ENCODE measurements around the gene DOC2A. TPM values are rescaled to one million over a fixed set of nuclear protein-coding genes. Genes with fewer than 3 reads are reported as not detected.

DOC2A gene
- total RNA-seq, 3 donors from 2014 or later, result 0.48 to 4.5 (median 2.3) TPM

DNA sequence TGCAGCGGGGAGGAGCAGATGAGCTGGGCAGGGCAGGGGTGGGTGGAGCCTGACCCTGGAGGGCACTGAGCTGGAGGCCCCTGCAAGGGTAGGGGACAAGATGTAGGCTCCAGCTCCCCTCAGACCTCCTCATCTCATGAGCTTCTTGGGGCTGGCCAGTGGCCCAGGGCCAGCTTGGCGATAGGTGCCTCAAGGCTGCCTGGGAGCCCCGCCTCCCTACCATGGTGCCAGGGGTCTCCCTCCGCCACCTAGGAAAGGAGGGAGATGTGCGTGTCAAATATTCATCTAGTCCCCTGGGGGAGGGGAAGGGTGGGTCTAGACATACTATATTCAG is 19.3 kb downstream of the DOC2A start:
- Histone ChIP-seq H3K9me3 (no peaks in the 10 kb centered on the region), H3K27me3 (no peaks in the 10 kb centered on the region), H3K4me1 (peaks cover 0 to 10% of the 10 kb centered on the region in 2 donors), H3K27ac (no peak overlapping the region), H3K4me3 (no peak overlapping the region), H3K36me3 (peaks cover 9% of the 10 kb centered on the region)
- intact Hi-C loops (cut with DNase I; ENCODE audit: low total_unique reads), result no loop called here
- TF ChIP-seq POLR2AphosphoS5 (IDR thresholded peaks at IDR 0.05), result no peak
- no peak for TF ChIP-seq POLR2A (IDR thresholded peaks at IDR 0.05)
- TF ChIP-seq, protein P1, sequence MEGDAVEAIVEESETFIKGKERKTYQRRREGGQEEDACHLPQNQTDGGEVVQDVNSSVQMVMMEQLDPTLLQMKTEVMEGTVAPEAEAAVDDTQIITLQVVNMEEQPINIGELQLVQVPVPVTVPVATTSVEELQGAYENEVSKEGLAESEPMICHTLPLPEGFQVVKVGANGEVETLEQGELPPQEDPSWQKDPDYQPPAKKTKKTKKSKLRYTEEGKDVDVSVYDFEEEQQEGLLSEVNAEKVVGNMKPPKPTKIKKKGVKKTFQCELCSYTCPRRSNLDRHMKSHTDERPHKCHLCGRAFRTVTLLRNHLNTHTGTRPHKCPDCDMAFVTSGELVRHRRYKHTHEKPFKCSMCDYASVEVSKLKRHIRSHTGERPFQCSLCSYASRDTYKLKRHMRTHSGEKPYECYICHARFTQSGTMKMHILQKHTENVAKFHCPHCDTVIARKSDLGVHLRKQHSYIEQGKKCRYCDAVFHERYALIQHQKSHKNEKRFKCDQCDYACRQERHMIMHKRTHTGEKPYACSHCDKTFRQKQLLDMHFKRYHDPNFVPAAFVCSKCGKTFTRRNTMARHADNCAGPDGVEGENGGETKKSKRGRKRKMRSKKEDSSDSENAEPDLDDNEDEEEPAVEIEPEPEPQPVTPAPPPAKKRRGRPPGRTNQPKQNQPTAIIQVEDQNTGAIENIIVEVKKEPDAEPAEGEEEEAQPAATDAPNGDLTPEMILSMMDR (IDR thresholded peaks at IDR 0.05), result no peak
- no peak for DNase-seq (ENCODE audit: low spot score in 2 of 2)

DNA sequence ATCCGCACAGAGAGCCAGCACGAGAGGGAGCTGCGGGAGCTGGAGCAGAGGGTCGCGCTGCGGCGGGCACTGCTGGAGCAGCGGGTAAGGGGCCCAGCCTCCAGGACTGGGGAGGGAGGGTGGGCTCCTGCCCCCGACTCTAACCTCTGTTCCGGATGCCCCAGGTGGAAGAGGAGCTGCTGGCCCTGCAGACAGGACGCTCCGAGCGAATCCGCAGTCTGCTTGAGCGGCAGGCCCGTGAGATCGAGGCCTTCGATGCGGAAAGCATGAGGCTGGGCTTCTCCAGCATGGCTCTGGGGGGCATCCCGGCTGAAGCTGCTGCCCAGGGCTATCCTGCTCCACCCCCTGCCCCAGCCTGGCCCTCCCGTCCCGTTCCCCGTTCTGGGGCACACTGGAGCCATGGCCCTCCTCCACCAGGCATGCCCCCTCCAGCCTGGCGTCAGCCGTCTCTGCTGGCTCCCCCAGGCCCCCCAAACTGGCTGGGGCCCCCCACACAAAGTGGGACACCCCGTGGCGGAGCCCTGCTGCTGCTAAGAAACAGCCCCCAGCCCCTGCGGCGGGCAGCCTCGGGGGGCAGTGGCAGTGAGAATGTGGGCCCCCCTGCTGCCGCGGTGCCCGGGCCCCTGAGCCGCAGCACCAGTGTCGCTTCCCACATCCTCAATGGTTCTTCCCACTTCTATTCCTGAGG is 19.8 kb downstream of the DOC2A start:
- Histone ChIP-seq H3K4me3 (no peak overlapping the region), H3K4me1 (peaks cover 0 to 10% of the 10 kb centered on the region in 2 donors), H3K9me3 (no peaks in the 10 kb centered on the region), H3K36me3 (peaks cover 14% of the 10 kb centered on the region), H3K27ac (no peak overlapping the region), H3K27me3 (no peaks in the 10 kb centered on the region)
- TF ChIP-seq POLR2A (IDR thresholded peaks at IDR 0.05) (no peak), POLR2AphosphoS5 (IDR thresholded peaks at IDR 0.05) (no peak)
- TF ChIP-seq, protein P1 (IDR thresholded peaks at IDR 0.05), result no peak
- intact Hi-C loops (cut with DNase I; ENCODE audit: low total_unique reads), result no loop called here
- no peak for DNase-seq (ENCODE audit: low spot score in 2 of 2)

- Histone ChIP-seq H3K27ac (no peak overlapping the region), H3K9me3 (no peaks in the 10 kb centered on the region), H3K27me3 (no peaks in the 10 kb centered on the region), H3K36me3 (peaks cover 15% of the 10 kb centered on the region), H3K4me1 (peaks cover 0 to 10% of the 10 kb centered on the region in 2 donors), H3K4me3 (no peak overlapping the region)
- no peak for DNase-seq (ENCODE audit: low spot score in 2 of 2)
- TF ChIP-seq, protein P1 (IDR thresholded peaks at IDR 0.05), result no peak
- TF ChIP-seq POLR2AphosphoS5 (IDR thresholded peaks at IDR 0.05), result no peak
- intact Hi-C loops (cut with DNase I; ENCODE audit: low total_unique reads), result no loop called here
Observed at GRCh38 chr16:29990034-29990433, 20.8 kb downstream of the DOC2A start.

GRCh38 chr16:29989111-29989858 is 21.5 kb downstream of the DOC2A start:
- peaks cover 15% of the 10 kb centered on the region for H3K36me3 ChIP-seq
- no peak overlapping the region for H3K4me3 ChIP-seq
- H3K9me3 ChIP-seq, result no peaks in the 10 kb centered on the region
- no peaks in the 10 kb centered on the region for H3K27me3 ChIP-seq
- no peak overlapping the region for H3K27ac ChIP-seq
- peaks cover 0 to 3% of the 10 kb centered on the region in 2 donors for H3K4me1 ChIP-seq
- intact Hi-C loops (cut with DNase I; ENCODE audit: low total_unique reads), result no loop called here
- no peak for TF ChIP-seq POLR2A (IDR thresholded peaks at IDR 0.05)
- TF ChIP-seq, protein P1 (IDR thresholded peaks at IDR 0.05), result no peak
- DNase-seq (ENCODE audit: low spot score in 2 of 2), result no peak

DNA sequence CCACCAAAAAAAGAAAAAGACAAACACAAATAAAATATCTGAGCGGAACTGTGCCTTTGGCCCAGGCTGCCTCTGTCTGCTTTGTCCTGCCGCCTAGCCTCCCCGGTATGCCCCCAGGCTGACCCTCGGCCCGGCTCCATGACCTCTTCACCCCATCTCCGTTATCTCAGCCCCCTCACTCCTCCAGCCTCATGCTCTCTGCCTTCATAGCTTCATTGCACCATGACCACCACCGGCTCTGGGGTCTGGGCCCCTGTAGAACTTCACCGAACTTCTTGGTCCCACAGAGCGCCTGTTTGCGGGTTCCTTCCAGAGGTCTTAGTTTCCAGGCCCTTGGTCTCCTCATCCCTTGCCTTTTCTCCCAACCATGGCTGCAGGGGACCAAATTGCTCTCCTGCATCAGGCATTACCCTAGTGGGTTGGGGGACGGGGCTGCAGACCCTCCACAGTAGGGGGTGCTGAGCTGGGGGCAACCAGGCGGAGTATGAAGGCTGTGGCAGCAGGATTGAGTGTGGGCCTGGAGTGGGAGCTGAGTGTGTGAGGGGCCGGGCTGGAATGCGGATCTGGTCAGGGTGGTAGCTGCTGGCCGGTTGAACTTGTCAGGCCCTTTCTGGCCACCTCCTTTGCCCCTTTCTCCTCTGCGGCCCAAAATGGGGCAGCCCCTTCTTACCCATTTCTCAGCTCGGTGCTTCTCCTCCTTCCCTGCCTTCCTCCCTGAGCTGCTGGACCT is 22.3 kb downstream of the DOC2A start:
- no peaks in the 10 kb centered on the region for H3K27me3 ChIP-seq
- no peaks in the 10 kb centered on the region for H3K4me1 ChIP-seq
- peaks cover 21% of the 10 kb centered on the region for H3K36me3 ChIP-seq
- no peak overlapping the region for H3K27ac ChIP-seq
- intact Hi-C loops (cut with DNase I; ENCODE audit: low total_unique reads), result no loop called here
- DNase-seq (ENCODE audit: low spot score in 2 of 2), result no peak
- no peaks in the 10 kb centered on the region for H3K9me3 ChIP-seq
- H3K4me3 ChIP-seq, result no peak overlapping the region
- TF ChIP-seq, protein P1 (IDR thresholded peaks at IDR 0.05), result no peak
- no peak for TF ChIP-seq POLR2AphosphoS5 (IDR thresholded peaks at IDR 0.05)
- TF ChIP-seq POLR2A (IDR thresholded peaks at IDR 0.05), result no peak
